HG03135 (cell line): ENCODE results near the gene APBA1.

ENCODE experiments used
- ATAC-seq: cut with Tn5 transposase; IDR thresholded peaks from one replicate; pipeline ENCODE4 v1.9.1; 2021; ENCODE audit warnings: mild to moderate bottlenecking, moderate library complexity; ENCODE audit not compliant: unreplicated experiment

Gene APBA1

DNA sequence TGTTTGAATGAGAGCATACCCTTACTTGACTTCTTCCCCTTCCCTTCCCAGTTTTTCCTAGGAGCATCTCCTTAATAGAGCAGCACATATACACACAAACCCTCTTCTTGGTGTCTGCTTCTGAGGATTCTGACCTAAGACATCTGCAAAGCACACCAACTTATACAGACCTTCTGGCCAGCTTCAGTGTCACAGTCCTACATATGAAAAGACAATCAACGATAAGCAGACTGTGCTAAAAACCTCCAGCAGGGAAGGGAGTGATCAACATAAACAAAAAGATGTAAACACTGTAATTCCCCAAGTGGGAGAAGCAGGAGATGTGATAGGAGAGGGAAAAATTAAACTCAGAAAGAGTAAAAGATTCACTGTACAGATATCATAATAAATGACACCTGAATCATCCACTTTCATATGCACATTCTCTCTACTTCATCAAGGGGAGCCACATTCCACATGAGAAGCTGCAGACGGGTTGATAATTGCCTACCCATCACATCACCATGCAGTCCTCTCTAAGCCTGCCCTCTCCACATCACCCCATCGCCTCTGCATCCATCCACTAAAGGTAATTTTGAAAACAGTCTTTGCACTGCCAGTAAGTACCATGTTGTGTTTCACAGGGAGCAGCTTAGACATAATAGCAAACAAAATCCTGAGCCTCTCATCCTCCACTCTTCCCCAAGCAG, 13.0 kb downstream of the APBA1 start:
- no peak for ATAC-seq

DNA sequence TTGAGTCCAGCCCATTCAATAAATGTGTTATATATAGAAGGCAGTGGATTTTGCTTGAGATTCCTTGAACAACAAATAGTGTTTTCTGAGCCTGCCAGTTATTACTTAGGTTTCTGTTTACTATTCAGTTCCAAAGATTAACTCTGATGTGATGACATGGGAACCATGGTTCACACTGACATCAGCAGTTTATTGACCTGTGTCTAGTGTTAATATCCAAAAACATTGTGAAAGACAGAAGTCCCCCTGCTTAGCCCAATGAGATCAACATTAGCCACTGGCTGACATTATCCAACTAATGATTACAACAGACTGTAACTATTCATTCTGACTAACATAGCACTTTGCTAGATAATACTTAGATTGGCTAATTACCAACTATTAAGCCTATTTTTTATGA, 14.9 kb downstream of the APBA1 start:
- ATAC-seq: no peak

DNA sequence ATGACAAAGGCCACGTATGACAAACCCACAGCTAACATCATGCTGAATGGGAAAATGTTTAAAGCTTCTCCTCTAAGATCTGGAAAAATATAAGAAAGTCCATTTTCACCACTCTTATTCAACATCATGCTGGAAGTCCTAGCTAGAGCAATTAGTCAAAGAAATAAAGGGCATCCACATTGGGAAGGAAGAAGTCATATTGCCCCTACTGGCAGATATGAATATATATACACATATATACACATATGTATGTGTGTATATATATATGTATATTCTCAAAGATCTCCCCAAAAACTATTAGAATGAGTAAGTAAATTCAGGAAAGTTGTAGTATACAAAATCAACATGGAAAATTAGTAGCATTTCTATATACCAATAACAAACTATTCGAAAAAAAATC, 17.1 kb downstream of the APBA1 start:
- no peak for ATAC-seq

DNA sequence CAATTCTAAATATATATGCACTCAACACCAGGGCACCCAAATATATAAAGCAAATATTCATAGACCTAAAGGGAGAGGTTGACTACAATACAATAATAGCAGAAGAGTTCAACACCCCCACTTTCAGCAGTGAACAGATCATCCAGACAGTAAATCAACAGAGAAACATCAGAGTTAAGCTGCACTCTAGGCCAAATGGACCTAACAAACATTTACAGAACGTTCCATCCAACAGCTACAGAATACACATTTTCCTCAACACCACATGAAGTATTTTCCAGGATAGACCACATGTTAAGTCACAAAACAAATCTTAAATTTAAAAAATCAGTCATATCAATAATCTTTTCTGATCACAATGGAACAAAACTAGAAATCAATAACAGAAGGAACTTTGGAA, 18.9 kb downstream of the APBA1 start:
- ATAC-seq: no peak

DNA sequence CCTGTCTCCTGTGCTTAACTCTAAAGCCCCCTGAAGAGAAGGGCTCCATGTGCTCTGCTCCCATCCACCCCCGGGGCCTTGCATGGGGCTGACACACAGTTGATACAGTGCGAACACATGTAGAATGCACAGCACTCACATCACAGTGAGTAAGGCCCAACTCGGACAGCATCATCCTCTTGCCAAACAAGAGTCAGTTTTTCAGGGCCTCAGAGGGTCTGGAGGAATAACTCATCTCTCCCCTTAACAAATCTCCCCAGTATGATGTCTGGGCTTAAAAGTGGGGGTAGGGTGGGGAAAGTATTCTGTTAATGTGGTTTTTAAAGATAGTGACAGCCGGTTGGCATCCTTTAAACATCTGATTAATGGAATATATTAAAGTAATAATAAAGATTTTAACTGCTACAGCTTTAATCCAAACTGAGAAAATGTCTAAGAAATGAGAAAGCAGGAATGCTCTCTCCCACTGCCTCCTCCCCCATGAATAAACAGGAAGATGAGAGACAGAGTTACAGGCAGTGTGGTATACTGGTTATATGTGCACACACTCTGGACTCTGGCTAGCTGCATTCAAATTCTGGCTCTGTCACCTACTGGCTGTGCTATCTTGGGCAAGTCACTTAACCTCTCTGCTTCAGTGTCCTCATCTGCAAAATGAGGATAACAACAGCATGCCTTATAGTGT, 22.5 kb downstream of the APBA1 start:
- ATAC-seq: no peak

DNA sequence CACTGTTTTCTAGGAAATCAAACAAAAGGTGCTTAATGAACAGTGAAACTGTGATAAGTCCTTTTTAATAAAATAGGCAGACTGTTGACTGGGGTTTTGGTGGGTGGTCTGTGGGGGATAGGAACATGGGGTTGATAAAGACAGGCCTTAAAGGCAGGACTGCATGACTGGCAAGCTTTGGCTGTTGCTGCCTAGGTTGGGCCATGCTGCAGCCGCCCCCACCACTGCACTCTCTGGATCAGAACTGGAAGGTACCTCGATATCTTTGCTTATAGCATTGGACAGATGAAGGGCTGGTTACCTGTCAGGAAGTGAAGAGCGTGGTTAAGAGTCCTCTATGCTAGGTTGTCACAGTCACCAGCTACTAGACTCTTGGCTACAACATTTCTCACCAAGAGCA, 24.4 kb downstream of the APBA1 start:
- no peak for ATAC-seq

DNA sequence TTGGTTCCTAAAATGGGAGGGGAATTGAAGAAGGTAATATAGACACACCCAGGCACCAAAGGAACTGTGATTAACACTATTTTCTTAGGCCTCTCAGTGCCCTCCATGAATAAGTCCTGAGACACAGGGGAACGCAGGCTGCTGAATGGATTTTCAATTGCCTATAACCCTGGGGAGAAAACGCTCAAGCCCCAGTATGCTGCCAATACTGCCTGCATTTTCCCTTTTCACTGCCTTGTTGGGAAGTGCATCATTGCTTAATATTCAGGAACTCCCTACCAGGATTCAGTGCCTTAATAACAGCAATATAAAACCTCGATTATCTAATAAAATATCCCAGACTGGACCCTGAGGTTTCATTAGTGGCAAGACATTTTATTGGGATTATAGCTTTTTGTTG, 25.4 kb downstream of the APBA1 start:
- no peak for ATAC-seq

DNA sequence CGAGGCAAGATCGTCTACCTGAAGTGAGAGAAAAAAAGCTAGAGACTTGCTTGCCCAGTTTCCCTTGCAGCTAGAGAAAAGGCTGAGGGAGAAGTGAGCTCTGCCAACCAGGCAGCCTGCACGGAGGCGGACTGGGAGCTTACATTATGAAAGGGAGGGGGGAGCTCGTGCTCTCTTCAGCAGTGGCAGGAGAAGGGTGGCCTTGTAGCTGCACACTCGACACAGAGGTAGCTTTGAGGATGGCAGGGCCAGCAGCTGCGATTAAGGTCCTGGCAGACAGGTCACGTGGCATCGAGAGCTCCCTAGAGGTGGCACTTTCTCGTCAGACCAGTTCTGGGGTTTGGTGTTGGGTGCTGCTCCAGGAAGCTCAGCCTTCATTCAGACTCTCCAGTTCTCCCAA, 26.7 kb downstream of the APBA1 start:
- no peak for ATAC-seq

DNA sequence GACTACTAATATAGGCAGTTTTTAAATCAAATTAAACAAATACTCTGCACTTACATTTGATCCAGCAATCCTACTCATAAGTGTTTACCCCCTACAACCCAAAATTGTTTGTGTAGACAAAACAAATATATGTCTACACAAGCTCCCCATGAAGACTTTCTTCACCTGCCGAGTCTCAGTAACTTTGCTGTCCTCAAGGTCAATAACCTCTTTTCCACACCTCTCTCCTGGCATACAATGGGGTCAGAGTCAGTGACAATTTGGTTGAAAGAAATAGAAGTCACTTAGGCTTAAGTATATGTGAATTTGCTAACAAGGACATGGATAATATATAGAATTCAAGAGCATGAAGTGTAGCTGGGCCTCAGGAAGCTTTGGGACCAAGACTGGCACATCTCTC, 29.1 kb downstream of the APBA1 start:
- no peak for ATAC-seq

DNA sequence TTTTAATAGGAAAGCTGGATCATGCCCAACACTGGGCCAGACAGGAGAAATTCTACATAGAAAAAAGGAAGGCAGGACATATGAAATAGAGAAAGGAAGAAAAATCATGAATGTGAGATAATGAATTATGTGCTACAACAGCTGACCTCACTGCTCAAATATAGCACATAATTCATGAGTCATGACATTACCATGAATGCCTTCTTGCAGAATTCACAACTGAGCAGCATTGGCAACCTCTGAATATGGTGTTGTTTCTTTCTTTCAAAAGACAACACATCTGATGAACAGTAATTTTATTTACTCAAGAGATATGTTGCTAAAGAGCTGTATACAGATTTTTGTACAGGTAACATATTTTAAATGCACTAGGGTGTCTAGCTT, 34.4 kb downstream of the APBA1 start:
- ATAC-seq: no peak

DNA sequence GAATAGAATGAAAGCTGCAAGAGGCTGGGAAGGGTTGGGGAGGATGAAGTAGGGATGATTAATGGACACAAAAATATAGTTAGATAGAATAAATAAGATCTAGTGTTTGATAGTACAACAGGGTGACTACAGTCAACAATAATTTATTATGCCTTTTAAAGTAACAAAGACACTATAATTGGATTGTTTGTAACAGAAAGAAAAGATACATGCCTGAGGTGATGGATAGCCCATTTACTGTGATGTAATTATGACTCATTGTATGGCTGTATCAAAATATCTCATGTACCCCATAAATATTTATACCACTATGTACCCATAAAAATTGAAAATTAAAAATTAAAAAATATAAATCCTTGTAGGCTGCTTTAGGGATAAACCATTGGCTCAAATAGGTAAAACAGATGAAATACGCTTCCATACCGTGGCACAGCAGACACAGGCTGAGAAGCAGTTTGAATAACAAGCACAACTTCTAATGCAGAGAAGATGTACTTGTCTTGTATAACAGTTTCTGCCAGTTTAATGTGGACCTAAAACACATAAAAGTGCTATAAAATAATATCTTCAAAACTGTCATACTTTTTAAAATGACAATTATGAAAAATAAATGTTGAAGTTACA, 34.9 kb downstream of the APBA1 start:
- no peak for ATAC-seq

DNA sequence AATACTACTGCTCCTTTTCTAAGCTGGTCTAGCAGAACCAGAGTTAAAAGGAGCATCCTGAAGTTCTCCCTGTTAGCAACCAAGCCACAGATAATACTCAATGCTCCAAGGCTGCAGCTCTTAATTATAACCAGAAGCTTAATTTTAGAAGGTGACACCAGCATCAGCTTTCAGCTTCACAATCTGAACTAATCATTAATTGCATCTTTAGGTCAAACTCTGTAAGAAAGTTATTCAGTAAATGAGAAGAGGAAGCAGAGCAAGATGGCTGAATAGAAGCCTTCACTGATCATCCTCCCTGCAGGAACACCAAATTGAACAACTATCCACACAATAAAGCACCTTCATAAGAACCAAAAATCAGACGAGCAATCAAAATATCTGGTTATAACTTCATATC, 38.5 kb downstream of the APBA1 start:
- ATAC-seq: peak; percentile 65

DNA sequence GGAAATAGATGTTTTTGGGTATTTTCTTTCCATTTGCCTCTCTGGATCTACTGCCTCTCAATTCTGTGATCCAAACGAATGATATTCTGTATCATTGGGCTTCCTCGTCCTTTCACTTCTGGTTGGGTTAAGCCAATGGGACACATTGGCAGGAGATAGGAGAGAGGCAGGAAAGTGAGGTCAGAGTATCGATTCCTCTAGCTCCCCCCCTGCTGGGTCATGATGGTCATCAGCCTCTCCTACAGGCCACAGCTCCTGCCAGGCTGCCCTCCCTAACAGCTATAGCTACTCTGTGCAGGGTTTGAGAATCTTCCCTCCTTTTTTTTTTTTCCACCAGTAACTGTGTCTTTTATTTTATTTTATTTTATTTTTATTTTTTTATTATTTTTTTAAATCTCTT, 39.4 kb downstream of the APBA1 start:
- ATAC-seq: no peak

DNA sequence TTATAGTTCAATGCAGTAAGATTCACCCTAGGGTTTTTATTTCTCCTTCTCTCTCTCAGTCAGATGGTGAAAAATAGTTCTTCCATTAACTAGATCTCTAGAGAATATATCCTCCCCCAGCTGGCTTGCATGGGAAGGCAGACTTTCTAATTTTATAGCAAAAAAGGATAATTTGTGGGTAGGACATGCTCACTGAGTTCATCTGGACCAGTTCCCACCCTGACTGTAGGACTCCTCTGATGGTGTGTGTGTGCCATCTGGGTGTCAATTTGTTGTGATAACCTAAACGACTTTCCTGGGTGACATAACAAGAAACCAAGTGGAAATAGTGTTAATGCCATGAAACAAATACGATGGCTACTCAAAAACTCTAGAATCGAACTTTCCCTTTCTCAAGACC, 44.9 kb downstream of the APBA1 start:
- no peak for ATAC-seq

DNA sequence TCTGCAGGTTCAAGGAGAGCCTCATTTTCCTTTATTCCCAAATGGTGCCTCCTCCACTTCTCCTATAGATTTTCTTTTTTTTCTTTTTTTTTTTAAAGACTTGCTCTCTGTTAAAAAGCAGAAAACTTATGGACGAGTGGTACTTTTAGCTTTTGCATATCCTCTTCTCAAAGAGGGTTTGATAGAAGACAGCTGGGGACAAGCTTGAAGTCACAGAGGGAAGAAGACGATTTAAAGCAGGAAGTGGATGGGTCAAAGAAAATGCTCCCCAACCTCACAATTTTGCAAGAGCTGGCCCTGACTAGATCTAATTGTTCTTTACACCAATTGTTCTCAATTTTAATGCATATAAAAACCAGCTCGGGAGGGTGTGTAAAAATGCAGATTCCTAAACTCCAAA, 48.9 kb downstream of the APBA1 start:
- no peak for ATAC-seq

DNA sequence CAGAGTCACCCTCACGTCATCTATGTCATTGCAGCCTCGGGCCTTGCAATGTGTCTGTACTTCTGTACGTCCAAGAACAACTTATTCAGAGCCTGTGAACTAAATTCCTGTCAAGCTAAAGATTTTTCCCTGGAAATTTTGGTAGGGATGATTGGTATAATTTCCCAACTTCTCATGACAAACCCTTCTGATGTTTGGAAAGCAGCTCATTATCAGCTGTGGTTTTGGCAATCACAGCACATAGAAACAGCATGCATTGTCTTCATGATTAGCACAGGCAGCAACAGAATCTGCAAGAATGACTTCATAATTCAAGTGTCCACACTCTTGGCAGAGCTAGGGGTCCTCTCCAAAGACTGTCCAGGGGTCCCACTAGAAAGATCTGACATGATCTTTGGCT, 49.5 kb downstream of the APBA1 start:
- no peak for ATAC-seq

DNA sequence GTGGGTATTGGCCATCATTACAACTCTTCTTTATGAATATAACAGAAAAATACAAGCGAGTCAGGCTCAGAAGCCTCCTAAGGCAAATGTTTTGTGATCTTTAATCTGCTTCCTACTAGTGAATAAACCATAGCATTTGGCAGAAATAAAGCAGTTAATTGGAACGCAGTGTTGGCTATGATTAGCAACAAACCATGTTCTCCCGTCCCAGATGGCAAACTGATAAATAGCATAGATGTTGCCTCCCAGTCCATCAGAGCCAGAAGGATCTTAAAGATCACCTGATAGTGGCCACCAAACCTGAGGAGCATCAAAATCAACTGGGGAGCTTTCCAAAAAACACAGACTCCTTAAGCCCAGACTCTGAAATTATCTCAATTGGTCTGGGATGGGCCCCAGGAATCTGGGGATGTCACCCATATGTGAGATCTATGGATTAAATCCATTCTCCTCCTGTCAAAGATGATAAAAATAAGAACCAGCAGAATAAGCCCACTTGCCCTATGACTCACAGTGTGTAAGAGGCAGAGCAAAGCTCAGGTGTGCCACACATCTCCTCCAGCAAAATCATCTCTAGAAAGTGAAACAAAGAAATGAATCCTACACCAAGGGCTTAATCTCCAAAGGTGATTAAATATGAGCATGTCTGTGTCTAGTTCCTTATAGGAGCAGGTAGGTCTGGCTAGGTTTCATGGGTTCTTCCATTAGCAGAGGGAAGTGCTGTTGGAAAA, 50.3 kb downstream of the APBA1 start:
- no peak for ATAC-seq

DNA sequence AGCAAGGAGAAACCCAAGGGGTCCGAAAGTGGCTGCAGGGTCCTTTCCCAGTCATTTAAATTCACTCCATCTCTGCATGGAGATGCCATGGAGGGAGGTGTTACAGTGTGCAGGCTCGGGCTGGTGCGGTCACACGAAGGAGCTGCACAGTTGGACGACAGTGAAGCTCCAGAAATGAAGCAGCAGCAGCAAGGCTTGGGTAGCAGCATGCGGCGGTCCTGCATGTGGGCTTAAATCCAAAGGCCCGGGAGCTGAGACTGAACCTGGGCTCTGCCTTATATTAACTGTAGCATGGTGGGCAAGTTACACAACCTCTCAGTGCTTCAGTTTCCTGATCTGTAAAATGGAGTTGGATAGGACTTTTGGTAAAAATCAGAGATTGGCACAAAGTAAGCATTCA, 51.4 kb downstream of the APBA1 start:
- no peak for ATAC-seq

DNA sequence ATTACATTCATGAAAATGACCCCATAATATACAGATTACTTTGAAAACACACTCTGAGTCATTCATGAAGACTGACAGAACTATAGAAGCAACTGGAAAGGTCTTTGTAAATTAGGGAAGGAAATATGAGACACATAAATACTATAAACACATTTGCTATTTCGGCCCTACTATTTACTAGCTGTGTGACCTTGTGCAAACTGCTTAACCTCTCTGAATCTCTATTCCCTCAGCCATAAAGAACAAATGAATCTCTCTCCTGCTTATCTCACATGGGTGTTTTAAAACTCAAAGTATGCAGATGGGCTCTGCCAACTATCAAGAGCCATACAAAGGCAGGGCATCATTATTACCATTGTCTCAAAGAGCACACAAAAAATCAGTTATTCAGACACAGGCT, 52.9 kb downstream of the APBA1 start:
- no peak for ATAC-seq

DNA sequence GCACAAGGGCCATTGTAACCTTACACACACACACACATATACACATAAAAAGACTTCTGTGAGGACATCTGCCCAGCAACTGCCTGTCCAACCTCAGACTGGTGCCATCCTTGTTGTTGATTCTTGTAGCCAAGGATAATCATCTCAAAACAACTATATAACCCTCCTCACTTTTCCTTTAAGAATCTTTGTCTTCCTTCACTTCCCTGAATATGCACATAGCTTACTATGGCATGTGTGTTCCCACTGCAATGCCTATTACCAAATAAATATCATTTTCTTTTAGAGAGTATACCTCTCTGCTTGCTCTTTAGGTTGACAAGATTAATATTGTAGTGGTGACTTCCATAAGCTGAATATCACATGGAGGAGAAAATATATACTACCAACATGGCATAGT, 55.2 kb downstream of the APBA1 start:
- ATAC-seq: no peak

DNA sequence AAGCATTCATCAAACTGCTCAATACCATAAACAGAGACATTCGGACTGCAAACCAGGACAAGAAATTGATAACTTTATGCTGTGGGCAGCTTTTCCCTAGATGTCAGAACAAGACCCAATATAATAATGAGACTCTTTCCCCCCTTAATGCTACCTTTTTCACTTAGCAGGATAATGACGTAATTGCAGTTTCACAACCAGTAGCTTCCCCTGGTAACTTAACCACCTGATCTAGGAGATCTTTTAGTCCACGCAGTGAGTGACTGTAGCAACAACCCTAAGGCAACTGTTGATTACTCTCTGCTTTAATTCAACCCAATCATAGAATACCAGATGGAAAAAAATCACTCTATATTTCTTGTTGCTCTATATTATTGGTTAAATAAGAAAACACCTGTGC, 56.3 kb downstream of the APBA1 start:
- no peak for ATAC-seq

DNA sequence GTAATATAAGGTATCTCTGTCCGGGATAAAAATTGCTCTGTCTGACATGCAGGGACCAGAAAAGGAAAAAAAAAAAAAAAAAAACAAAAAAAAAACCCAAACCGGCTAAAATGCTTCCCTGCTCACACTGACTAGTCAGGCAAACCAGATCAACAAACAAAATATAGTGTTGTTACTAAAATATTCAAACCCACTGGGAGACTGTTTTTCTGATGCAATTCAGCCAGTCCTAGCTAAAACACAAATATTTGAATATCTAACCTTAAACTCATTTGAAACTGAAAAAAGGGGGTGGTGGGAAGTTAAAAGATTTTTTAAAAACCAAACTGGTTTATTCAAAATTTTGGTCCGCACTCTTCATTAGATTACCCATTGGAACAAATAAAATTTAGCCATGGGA, 61.0 kb downstream of the APBA1 start:
- no peak for ATAC-seq
